NCI-H1092 treated with DMSO at 0.1 percent for 48 hours (cell line): ENCODE measurements around the gene ADIG.

Experiments
- DNase-seq: peaks from one replicate; lab custom pipeline; 2025; lab: John Stamatoyannopoulos, UW

Gene ADIG

DNA sequence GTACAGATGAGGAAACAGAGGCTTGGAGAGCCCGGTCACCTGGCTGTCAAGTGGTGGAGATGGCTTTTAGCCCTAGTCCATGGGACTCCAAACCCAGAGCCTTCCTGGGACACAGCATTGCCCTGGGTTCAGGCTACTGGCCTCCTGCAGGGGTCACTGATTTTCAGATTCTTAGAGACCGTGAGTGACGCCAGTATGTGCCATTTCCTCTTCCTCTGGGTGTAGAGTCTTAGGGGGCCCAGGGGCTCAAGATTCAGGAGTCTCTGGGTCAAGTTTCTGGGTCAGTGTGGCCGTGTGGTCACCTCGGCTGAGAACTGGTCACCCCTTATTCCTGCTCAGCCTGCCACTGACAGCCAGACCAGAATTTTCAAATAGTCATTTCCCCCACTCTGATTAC lies 21.2 kb downstream of the ADIG start:
- DNase-seq: no peak

DNA sequence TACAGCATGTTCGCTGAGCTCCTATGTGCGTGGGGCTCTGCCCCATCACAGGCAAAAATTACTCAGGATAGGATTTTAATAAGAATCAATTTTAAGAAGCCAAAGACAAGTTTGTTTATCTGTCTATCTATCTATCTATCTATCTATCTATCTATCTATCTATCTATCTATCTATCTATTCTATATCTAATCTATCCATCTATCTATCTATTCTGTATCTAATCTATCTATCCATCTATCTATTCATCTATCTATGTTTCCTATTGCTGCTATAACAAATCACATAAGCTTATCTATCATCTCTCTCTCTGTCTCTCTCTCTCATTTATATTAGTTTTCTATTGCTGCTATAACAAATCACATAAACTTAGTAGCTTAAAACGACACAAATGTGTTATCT lies 22.3 kb downstream of the ADIG start:
- DNase-seq: no peak

DNA sequence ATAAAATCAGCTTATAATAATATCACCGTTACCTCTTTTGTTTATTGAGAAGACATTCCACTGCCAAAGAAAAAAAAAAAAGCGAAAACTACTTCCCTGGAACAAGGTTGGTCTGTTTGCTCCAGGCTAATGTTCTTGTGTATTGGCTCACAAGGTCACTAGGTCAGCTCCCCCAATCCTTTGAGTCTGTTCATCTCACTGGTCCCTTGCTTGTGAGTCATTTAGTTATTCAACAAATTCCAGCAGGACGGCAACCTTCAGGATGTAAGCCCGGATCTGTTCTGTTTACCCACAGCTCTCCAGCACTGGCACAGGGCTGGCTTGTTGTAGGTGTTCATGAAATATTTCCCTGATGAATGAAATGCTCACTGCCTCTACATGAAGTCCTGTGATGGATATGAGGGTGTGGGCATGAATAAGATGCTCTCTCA lies 23.9 kb downstream of the ADIG start:
- DNase-seq: no peak

DNA sequence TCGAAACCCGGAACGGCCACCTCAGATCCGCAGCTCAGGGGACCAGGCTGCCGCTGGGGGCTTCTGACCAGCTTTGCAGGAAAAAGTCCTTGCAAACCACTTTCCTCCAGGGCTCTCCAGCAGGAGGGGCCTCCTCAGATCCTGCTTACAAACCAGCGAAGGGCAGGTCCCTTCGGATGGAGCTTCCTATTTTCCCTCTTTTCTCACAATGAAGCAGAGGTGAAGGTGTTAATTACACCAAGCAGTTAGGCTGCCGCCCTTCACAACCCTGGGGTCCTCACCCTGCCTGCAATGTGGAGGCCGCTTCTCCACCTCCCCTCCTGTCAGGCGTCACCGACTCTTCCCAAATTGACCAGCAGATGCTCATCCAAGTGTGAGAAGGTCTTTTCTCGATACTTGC lies 26.4 kb downstream of the ADIG start:
- DNase-seq: no peak

DNA sequence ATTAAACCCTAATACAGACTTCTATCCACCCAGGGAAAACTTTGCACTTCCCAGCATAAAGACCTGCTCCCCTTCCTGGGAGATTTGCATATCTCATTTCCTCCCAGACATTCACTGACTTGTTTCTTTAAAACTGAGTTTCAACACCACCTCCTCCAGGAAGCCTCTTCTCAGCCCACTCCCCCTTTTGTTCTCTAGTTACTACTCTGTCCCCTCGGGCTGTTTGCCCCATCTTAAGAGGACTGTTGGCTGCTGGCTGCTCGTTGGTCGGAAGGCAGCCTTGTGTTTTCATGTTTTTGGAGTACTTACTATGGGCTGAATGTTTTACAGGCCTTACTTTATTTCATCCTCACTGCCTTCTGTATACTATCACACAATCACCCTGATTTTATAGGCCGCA lies 27.2 kb downstream of the ADIG start:
- DNase-seq: no peak

DNA sequence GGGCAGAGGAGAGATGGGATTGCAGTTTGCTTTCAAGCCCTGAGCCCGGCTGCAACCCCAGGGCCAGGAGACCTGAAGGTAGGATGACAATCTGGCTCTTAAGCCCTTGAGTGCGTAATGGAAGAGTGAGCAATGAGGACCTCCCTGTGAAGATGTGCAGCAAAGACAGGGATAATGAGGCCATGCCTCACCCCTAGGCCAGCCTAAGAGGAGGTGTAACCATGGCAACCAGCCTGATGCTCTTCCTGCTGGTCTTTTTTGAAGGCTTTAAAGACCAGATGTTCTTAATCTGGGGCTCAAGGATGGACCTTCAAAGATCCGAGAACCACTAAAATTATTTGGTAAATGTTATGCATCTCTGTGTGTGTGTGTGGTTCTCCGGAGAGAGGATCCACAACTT lies 28.8 kb downstream of the ADIG start:
- DNase-seq: no peak

DNA sequence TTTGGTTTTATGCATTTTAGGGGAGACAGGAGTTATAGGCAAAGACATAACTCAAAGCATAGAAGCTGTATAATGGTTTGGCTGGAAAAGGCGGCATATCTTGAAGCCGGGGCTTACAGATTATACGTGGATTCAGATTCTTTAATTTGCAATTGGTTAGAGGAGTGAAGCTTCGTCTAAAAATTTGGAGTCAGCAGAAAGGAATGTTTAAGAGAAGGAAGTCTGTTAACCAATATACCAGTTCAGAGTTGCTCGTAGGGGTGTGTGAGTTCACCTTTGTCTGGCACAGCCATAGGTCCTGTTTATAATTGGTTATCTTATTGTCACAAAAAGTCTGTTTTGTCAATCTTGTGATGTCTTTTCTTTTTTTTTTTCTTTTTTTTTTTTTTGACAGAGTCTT lies 29.5 kb downstream of the ADIG start:
- DNase-seq: no peak

DNA sequence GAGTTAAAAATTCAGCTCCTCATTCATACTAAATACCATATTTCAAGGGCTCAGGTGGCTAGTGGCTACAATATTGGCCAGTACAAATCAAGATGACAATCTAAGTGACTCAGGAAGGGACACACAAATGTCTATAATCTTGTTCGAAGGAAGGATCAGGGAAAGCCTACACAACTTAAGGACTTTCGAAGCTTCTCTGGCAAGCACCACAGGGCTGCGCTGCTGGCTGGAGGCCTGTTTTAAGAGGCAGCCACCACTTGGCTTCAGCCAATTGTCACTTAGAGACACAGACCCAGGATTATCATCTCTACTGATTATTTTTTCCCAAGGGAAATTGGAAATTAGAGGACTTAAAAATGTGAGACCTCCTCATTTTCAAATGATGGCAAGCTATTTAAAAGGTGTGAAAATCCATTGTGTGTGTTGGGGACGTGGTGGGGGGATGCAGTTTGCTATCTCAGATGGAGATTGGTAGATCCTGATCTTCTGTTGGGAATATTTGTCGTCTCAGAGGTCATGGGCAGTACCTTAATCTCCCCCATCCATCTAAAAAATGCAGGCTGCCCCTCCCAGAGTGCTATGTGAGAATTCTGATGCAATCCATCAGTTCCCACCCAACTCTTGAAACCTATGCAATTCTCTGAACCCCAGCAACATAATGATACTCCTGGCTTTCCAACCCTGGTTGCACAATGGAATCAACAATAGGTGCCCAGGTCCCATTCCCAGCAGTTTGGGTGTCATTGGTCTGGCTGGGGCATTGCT lies 31.9 kb downstream of the ADIG start:
- no peak for DNase-seq

DNA sequence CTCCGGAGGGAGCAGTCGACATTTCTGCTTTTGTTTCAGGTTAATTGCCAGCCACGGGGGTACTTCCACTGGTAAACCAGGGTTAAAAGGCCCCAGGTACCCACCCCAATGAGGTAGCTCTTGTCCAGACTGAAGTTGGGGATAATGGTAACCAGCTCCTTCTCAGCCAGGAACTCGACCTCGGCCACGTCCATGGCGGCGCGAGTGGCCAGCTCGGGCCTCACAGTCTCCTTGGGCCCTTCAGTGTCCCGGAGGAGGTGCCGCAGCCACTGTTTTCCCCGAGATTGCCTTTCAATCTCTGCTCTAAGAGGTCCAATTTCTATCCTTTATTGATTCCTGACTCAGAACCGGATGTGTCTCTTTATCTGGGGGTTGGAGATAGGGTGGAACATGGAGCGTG lies 34.3 kb downstream of the ADIG start:
- no peak for DNase-seq

DNA sequence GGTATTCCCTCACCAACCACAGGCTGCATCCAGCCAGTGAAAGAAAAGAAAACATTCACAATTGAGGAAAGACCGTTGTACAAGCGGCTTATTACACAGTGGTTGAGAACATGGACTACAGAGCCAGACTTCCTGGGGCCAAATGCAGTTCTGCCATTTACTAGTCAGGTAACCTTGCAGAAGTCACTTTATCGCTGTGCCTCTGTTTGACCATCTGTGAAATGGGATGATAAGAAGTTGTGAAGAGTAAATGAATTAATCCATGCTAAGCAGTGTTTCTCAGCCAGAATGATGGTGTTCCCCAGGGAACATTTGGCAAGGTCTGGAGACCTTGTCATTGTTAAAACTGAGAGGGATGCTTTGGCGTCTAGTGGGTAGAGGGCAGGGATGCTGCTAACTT lies 35.5 kb downstream of the ADIG start:
- no peak for DNase-seq

DNA sequence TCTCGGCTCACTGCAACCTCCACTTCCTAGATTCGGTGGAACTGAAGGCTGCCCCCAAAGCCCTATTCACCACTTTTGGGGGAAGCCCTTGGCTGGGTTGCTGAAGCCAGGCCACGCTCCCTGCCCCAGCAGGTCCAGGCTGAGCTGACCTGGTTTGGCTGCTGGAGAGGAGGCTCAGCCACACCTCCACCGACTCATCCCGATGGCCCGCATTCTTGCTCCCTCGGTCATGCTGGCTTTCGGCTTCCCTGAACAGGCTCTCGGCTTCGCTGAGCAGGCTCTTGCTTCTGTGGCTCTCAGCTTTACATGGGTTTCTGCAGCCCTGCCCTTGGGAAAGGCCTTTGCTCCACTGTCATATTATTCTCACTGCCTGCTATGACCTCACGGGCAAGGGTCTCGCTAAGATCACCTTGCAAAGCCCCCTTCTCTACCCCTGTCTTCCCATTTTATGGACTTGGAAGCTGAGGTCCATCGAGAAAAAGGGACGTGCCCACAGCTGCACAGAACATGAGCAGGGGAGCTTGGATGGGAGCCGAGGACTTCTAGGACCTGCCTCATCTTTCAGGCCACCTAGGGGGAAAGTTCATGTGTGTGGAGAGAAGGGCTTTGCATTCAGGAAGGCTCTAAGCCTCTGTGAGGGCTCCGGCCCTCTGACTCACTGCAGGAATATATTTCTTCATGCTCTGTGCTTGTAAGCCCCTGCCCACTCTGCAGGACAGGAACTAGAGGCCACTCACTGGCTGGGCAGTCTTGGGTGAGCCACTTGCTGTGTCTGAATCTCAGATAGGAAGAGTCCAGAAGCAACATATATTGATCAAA lies 36.2 kb downstream of the ADIG start:
- no peak for DNase-seq

DNA sequence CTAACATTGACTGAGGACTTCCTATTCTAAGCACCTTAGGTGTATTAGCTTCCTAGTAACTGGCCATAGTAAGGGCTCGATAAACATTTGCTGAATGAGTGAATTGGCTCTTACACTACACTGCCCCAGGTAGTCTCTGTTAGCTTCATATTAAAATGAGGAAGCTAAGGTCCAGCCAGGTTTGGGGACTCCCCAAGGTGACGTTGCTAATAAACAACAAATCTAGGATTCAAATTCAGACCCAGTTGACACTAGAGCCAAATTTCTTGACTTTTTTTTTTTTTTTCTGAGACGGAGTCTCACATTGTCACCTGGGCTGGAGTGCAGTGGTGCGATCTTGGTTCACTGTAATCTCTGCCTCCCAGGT lies 36.8 kb downstream of the ADIG start:
- no peak for DNase-seq

DNA sequence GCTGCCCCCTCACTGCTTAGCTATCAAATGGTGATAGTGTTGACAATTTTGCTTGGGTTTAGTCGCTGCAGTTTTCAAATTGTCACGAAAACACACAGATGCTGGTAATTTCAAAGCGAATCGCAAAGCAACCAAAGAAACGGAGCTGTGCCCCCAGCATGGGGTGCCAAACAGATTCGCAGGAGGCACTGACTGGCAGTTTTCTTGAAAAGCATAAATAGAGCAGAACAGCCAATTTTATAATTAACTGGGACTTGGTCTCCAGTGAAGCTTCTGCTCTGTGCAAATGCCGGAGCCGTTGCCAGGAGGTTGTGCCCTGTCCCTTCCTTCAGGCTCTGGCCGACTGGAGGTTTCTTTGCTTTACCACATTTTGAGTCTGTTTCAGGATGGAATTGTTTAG lies 39.4 kb downstream of the ADIG start:
- DNase-seq: no peak

DNA sequence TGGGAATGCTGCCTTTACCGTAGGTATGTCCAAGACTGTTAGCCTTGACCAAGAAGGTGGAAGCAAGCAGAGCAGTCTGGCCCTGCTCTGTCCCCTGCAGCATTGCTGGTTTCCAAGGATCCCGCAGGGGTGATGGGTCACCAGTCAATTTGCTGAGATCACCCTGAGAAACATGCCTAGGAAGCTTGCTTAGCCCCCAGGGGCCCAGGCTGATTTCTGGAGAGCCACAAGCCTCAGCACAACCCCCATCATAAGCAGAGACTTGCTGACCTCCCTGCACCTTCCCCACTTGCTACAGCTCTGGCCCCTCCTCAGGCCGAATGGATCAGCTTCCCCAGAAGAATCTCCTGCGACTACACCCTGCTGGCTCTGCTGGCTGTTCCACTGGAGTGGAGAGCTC lies 42.1 kb downstream of the ADIG start:
- DNase-seq: no peak

DNA sequence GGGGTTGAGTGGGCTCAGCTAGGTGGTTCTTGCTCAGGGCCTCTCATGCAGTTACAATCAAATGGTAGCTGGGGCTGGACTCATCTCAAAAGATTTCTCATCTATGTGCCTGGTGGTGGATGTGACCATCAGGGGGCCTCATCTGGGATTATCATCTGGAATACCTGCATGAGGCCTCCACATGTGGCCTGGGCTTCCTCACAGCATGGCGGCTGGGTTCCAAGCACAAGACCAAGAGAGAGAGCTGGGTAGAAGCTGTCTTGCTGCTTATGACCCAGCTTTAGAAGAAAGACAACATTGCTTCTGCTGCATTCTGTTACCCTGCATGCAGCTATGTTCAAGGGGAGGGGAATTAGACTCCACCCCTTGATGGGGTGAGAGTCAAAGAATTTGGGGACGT lies 43.1 kb downstream of the ADIG start:
- DNase-seq: no peak

DNA sequence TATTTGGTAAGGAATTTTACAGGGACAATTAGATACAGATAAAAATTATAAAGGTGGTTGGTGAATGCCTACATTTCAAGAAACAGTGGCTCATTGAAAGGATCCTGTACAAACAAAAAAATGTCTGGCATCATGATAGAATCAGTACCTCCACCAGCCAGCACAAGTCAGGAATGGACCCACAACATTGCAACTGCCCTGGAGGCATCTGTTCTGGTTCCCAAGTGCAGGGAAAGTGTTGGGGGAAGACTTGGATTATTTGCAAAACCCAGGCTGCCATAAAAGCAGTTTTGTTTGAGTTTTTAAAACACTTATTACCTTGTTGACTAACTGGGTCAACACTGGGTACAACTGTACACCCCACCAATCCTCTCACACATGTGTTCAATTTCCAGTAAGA lies 44.9 kb downstream of the ADIG start:
- no peak for DNase-seq

DNA sequence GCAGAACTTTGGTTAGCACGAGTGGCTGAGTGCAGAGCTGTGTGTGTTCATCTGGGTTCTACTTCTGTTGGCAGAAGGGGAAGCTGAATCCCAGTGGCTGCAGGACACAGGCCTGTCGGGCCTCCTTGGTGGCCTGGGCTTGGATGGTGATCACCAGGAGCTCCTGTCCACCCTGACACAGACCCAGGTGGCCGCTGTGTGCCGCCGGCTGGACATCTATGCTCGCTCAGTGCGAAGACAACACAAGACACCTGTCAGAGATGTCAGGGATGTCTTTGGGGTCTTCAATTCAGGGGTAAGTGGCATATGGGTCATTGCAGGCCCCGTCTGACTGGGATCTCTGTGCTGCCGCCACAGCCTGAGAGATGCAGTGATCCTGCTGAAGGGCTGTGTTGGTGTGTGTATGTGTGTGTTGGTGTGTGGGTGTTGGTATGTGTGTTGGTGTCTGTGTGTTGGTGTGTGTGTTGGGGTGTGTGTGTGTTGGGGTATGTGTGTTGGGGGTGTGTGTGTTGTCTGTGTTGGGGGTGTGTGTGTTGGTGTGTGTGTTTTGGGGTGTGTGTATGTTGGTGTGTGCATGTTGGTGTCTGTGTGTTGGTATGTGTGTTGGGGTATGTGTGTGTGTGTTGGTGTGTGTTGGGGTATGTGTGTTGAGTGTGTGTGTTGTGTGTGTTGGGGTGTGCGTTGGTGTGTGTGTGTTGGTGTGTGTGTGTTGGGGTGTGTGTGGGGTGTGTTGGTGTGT lies 46.1 kb downstream of the ADIG start:
- no peak for DNase-seq

DNA sequence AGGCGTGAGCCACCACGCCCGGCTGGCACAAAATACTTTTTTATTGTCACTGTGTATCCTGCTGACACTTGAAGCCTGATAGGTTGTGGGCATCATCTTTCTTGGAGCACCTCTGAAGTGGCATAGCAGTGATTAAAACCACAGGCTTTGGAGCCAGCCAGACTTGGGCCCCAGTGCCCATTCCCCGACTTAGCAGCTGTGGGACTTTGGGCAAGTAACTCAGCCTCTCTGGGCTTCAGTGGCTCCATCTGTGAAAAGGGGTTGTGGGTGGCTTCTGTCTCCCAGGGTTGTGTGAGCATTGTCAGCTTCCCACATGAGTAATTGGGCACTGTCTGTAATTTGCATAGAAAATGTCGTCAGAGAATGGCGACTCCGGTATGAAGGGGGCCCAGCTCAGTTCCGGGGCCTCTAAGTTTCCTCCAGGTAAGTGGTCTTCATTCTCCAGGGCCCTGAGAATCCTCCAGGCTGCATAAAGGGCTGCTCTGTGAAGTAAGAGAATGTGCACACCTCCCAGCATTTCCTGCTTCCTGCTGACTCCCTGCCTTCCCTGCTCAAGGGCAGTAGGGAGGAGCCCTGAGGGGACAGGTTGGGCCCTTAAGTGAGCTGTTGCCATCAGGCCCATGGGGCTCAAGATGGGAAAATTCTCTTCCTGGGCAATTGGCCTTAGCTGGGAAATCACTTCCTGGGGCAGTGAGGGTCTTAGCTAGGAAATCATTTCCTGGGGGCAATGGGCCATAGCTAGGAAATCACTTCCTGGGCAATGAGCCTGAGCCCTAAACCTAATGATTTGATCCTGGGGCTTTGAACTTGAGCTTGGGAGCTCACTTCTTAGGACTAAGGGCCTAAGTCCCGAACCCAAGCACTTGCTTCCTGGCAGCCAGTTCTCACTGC lies 47.8 kb downstream of the ADIG start:
- no peak for DNase-seq

DNA sequence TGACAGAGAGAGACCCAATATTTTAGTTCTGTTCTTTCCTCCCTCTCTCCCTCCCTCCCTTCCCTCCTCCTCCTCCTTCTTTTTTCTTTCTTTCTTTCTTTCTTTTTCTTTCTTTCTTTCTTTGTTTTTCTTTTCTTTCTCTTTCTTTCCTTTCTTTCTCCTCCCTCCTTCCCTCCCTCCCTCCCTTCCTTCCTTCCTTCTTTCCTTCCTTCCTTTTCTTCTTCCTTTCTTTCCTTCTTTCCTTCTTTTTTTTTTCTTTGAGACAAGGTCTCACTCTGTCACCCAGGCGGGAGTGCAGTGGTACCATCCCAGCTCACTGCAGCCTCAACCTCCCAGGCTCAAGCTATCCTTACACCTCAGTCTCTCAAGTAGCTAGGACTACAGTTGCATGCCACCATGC lies 49.0 kb downstream of the ADIG start:
- no peak for DNase-seq

DNA sequence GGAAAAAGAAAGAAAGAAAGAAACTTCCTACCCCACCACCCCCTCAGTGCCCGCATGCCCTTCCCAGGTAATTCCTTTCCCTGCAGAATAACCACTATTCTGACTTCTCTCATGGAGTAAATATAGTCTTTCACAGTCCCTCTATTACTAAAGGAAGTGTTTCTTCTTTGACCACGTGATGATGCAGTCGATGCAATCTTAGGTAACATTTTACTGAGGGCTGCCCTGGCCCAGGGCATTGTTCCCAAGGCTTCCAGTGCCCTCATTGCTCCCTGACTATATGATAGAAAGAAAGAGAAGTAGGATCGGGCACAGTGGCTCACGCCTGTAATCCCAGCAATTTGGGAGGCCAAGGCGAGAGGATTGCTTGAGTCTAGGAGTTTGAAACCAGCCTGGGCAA lies 49.7 kb downstream of the ADIG start:
- DNase-seq: no peak

DNA sequence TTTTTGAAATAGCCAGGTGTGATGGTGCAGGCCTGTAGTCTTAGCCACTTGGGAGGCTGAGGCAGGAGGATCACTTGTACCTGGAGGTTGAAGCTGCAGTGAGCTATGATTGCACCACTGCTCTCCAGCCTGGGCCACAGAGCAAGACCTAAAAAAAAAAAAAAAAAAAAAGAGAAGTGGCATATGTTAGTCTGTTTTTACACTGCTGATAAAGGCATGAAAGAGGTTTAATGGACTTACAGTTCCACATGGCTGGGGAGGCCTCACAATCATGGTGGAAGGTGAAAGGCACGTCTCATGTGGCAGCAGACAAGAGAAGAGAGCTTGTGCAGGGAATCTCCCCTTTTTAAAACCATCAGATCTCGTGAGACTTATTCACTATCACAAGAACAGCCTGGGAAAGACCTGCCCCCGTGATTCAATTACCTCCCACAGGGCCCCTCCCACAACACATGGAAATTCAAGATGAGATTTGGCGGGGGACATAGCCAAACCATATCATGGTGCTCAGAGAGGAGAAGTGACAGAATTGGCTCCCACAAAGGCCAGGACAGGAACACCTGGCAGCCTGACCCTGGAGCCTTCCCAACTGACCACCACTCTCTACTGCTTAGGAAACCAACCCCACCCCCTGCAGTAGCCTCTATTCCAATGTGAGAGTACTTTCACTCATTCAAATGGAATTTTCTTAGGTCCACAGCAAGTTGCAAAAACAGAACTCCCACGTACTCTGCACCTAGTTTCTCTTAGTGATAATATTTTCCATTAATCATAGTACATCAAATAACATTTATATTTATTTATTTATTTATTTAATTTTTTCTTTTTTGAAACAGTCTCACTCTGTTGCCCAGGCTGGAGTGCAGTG lies 50.4 kb downstream of the ADIG start:
- DNase-seq: no peak
